ENCODE data around the gene CFAP99.

Gene CFAP99

GRCh38 chr4:2448589-2448988, 29.8 kb downstream of the CFAP99 start:
- Histone ChIP-seq H3K4me1 (ENCODE audit: insufficient read depth, low read length) (no peaks in the 10 kb centered on the region), H3K79me2 (ENCODE audit: insufficient read depth, low read length) (no peaks in the 10 kb centered on the region), H3K4me2 (ENCODE audit: insufficient read depth, low read length) (no peak overlapping the region), H3K36me3 (ENCODE audit: insufficient read depth, low read length) (no peaks in the 10 kb centered on the region), H3K9ac (ENCODE audit: low read depth, low read length) (no peak overlapping the region), H3K27ac (ENCODE audit: low read length) (no peak overlapping the region), H4K20me1 (ENCODE audit: insufficient read depth, low read length) (peaks cover 10% of the 10 kb centered on the region), H2AFZ (ENCODE audit: low read depth, low read length) (no peak overlapping the region), H3K9me3 (ENCODE audit: insufficient read depth, low read length, severe bottlenecking) (no peaks in the 10 kb centered on the region), H3K4me3 (ENCODE audit: low read depth in 1 of 2, low read length in 2 of 2) (no peak overlapping the region), H3K27me3 (ENCODE audit: insufficient read depth, low read length, poor library complexity) (peaks cover 9% of the 10 kb centered on the region)
- TF ChIP-seq EZH2 (IDR thresholded peaks at IDR 0.05; ENCODE audit: borderline replicate concordance, low read depth, low read length, severe bottlenecking) (no peak), CTCF (IDR thresholded peaks at IDR 0.05; ENCODE audit: borderline replicate concordance, extremely low read depth, low read length, poor library complexity, severe bottlenecking) (no peak)
- no peak for DNase-seq
- ATAC-seq (ENCODE audit: insufficient read depth, low read depth): no peak

- H3K4me1 ChIP-seq (ENCODE audit: insufficient read depth, low read length): no peaks in the 10 kb centered on the region
- no peak for DNase-seq
- H3K27ac ChIP-seq (ENCODE audit: low read length): no peak overlapping the region
- H3K36me3 ChIP-seq (ENCODE audit: insufficient read depth, low read length): no peaks in the 10 kb centered on the region
- H3K27me3 ChIP-seq (ENCODE audit: insufficient read depth, low read length, poor library complexity): peaks cover 9% of the 10 kb centered on the region
- peaks cover 10% of the 10 kb centered on the region for H4K20me1 ChIP-seq (ENCODE audit: insufficient read depth, low read length)
- TF ChIP-seq CTCF (IDR thresholded peaks at IDR 0.05; ENCODE audit: borderline replicate concordance, extremely low read depth, low read length, poor library complexity, severe bottlenecking): no peak
- no peak overlapping the region for H3K9ac ChIP-seq (ENCODE audit: low read depth, low read length)
- no peak overlapping the region for H2AFZ ChIP-seq (ENCODE audit: low read depth, low read length)
- no peak overlapping the region for H3K4me3 ChIP-seq (ENCODE audit: low read depth in 1 of 2, low read length in 2 of 2)
- H3K79me2 ChIP-seq (ENCODE audit: insufficient read depth, low read length): no peaks in the 10 kb centered on the region
- H3K9me3 ChIP-seq (ENCODE audit: insufficient read depth, low read length, severe bottlenecking): no peaks in the 10 kb centered on the region
- H3K4me2 ChIP-seq (ENCODE audit: insufficient read depth, low read length): no peak overlapping the region
- no peak for ATAC-seq (ENCODE audit: insufficient read depth, low read depth)
Observed at GRCh38 chr4:2449051-2449450, 30.3 kb downstream of the CFAP99 start.

- Histone ChIP-seq H3K4me3 (ENCODE audit: low read depth in 1 of 2, low read length in 2 of 2) (no peak overlapping the region), H3K9ac (ENCODE audit: low read depth, low read length) (no peak overlapping the region), H2AFZ (ENCODE audit: low read depth, low read length) (no peak overlapping the region), H4K20me1 (ENCODE audit: insufficient read depth, low read length) (peaks cover 10% of the 10 kb centered on the region), H3K79me2 (ENCODE audit: insufficient read depth, low read length) (no peaks in the 10 kb centered on the region), H3K4me2 (ENCODE audit: insufficient read depth, low read length) (no peak overlapping the region), H3K36me3 (ENCODE audit: insufficient read depth, low read length) (no peaks in the 10 kb centered on the region), H3K9me3 (ENCODE audit: insufficient read depth, low read length, severe bottlenecking) (no peaks in the 10 kb centered on the region), H3K4me1 (ENCODE audit: insufficient read depth, low read length) (no peaks in the 10 kb centered on the region), H3K27ac (ENCODE audit: low read length) (no peak overlapping the region), H3K27me3 (ENCODE audit: insufficient read depth, low read length, poor library complexity) (peaks cover 9% of the 10 kb centered on the region)
- DNase-seq (no peak), ATAC-seq (ENCODE audit: insufficient read depth, low read depth) (no peak)
- TF ChIP-seq CTCF (IDR thresholded peaks at IDR 0.05; ENCODE audit: borderline replicate concordance, extremely low read depth, low read length, poor library complexity, severe bottlenecking): no peak
- no peak for TF ChIP-seq EZH2 (IDR thresholded peaks at IDR 0.05; ENCODE audit: borderline replicate concordance, low read depth, low read length, severe bottlenecking)
Observed at GRCh38 chr4:2449511-2450392, 31.0 kb downstream of the CFAP99 start.
